Stimulated activated effector memory CD8-positive, alpha-beta T cell treated with anti-CD3 and anti-CD28 coated beads, Interleukin-12 subunit alpha, Interleukin-12 subunit beta, amount 100 ng/mL, for 72 hours (primary cell): ENCODE results near the gene DYNC2I2.
"Not testable (repeated sequence)": the region's sequence is repeated elsewhere in the genome, so short reads cannot be mapped to it uniquely, and the experiment has no call there.

Experiments used
- ATAC-seq: fragments of 150-1000 bp; cut with Tn5 transposase; 2 replicates; pipeline ENCODE4 v1.10.0; 2021
- DNase-seq, 2 donors: peaks; one replicate each; pipeline ENCODE4 v3.0.0; 2021 to 2022; ENCODE audit warnings: low spot score in 2 of 2
- H3K27ac Mint-ChIP-seq: one replicate; pipeline ENCODE4 v1.8.0; 2022; ENCODE audit warnings: mild to moderate bottlenecking, mixed read lengths
- H3K36me3 Mint-ChIP-seq: one replicate; pipeline ENCODE4 v1.8.0; 2022; ENCODE audit warnings: mild to moderate bottlenecking, mixed read lengths
- H3K4me1 Mint-ChIP-seq: one replicate; pipeline ENCODE4 v1.8.0; 2022; ENCODE audit warnings: mixed read lengths
- H3K4me3 Mint-ChIP-seq: one replicate; pipeline ENCODE4 v1.8.0; 2022; ENCODE audit warnings: mild to moderate bottlenecking, mixed read lengths
- H3K9me3 Mint-ChIP-seq: one replicate; pipeline ENCODE4 v1.8.0; 2022; ENCODE audit warnings: mixed read lengths

Gene DYNC2I2

DNA sequence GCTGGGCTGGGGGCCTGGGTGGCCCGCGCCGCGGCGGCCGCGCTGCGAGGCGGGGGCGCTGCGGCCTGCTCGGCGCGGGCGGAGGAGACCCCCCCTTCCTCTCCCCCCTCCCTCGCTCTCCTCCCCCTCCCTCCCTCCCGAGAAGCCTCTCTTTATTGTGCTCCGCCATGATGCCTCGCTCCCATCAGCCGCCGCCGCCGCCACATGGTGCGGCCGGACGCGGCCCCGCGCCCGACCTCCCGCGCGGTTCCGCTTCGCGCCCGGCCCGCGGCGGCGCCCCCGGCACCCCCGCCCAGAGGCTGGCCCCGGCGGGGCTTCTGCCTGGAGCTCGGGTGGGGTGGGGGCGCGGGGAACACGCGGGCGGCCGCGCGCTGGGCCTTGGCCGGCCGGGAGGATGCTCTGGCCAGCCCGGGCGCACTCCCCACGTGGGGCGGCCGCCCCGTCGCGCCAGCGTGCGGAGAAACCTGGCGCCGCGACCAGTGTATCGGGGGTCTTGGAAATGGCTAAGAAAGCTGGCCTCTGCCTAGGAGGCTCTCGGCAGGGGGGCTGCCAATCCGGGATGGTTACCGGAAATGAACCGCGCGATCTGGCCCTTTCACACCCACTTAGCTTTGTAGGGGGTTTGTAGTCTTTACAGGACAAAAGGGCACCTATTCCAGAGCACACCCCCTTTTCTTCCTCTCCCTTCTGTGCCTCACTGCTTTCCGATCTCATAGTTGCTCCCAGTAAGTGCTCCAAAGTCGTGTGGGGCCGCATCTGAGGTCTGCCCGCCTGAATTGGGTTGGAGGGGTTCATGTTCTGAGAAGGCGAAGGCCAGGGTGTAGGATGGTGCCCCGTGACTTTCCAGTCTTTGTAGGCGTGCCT lies 33.4 kb upstream of the DYNC2I2 start:
- ATAC-seq (peak; percentile 1), DNase-seq (no peak)
- Mint-ChIP-seq H3K36me3 (peaks cover 70% of the 10 kb centered on the region), H3K9me3 (no peaks in the 10 kb centered on the region), H3K4me3 (peak overlapping the region; percentile 97), H3K4me1 (peaks cover 45% of the 10 kb centered on the region), H3K27ac (peak overlapping the region; percentile 93)

GRCh38 chr9:128689293-128689774 lies 32.7 kb upstream of the DYNC2I2 start:
- ATAC-seq (peak; percentile 1), DNase-seq (no peak)
- H3K9me3 Mint-ChIP-seq, result no peaks in the 10 kb centered on the region
- H3K27ac Mint-ChIP-seq, result peak overlapping the region; percentile 89
- peaks cover 70% of the 10 kb centered on the region for H3K36me3 Mint-ChIP-seq
- peaks cover 52% of the 10 kb centered on the region for H3K4me1 Mint-ChIP-seq
- peak overlapping the region; percentile 97 for H3K4me3 Mint-ChIP-seq

- Mint-ChIP-seq H3K36me3 (peaks cover 69% of the 10 kb centered on the region), H3K4me1 (peaks cover 53% of the 10 kb centered on the region), H3K27ac (peak within 1 kb of the TSS; percentile 93), H3K4me3 (peak within 1 kb of the TSS; percentile 97), H3K9me3 (no peaks in the 10 kb centered on the region)
- peak; percentile 82 for ATAC-seq
- DNase-seq, result peak; percentile 93 to 95
Measured at GRCh38 chr9:128688501-128689292, 32.0 kb upstream of the DYNC2I2 start, which contains the start of gene SET. SET (plus strand) TSS chr9:128689222; CDS start chr9:128689583, 361 bp downstream.

DNA sequence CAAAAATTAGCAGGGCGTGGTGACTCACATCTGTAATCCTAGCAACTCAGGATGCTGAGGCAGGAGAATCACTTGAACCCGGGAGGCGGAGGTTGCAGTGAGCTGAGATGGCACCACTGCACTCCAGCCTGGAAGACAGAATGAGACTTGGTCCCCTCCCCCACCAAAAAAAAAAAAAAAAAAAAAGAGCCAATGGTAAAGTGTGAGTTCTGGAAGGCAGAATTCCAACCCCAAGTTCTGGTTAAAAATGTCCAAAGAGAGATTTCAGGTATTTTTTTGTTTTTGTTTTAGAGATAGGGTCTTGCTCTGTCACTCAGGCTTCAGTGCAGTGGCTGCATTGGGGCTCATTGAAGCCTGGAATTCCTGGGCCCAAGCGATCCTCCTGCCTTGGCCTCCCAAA lies 30.8 kb upstream of the DYNC2I2 start:
- peaks cover 63% of the 10 kb centered on the region for H3K36me3 Mint-ChIP-seq
- DNase-seq (no peak), ATAC-seq (no peak)
- peaks cover 53% of the 10 kb centered on the region for H3K4me1 Mint-ChIP-seq
- H3K4me3 Mint-ChIP-seq, result peak overlapping the region; percentile 97
- H3K27ac Mint-ChIP-seq, result peak overlapping the region; percentile 89
- no peaks in the 10 kb centered on the region for H3K9me3 Mint-ChIP-seq

DNA sequence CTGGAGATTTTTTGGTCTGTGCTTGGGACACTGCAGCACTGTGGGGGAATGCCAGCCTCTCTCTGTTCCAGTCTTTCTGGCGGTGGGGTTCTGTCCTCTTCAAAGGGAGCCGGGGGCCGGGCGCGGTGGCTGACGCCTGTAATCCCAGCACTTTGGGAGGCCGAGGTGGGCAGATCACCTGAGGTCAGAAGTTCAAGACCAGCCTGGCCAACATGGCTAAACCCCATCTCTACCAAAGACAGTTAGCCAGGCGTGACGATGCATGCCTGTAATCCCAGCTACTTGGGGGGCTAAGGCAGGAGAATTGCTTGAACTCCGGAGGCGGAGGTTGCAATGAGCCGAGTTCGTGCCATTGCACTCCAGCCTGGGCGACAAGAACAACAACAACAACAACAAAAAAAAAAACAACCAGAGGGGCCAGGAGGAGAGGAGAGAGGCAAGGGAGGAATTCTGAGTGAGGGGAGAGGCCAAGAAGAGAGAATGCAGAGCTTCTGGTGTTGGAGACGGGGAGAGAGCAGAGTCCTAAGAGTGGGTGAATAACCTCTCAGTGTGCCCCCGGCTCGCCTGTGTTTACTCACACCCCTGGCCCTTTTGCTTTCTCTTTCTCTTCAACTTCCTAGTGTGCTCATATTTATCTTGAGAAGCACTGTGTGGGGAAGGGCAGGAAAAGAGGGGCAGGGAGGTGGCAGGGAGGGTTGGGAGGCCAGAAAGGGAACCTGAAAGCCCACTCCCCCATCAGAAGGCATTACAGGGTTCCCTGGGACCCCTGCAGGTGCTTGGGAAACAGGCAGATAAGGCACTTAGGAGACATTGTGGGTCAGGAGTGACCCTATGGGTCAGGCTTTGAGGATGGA lies 29.2 kb upstream of the DYNC2I2 start:
- peaks cover 47% of the 10 kb centered on the region for H3K36me3 Mint-ChIP-seq
- DNase-seq, result peak in 1 of 2 donors; percentile 62
- H3K27ac Mint-ChIP-seq, result peak overlapping the region; percentile 97
- H3K4me3 Mint-ChIP-seq, result peak overlapping the region; percentile 97
- peak; percentile 43 for ATAC-seq
- peaks cover 48% of the 10 kb centered on the region for H3K4me1 Mint-ChIP-seq
- no peaks in the 10 kb centered on the region for H3K9me3 Mint-ChIP-seq

GRCh38 chr9:128684325-128685199 lies 27.9 kb upstream of the DYNC2I2 start:
- H3K4me3 Mint-ChIP-seq, result peak overlapping the region; percentile 97
- no peaks in the 10 kb centered on the region for H3K9me3 Mint-ChIP-seq
- H3K27ac Mint-ChIP-seq, result peak overlapping the region; percentile 97
- DNase-seq (peak; percentile 60 to 89), ATAC-seq (peak; percentile 67)
- H3K36me3 Mint-ChIP-seq, result peaks cover 39% of the 10 kb centered on the region
- peaks cover 48% of the 10 kb centered on the region for H3K4me1 Mint-ChIP-seq

DNA sequence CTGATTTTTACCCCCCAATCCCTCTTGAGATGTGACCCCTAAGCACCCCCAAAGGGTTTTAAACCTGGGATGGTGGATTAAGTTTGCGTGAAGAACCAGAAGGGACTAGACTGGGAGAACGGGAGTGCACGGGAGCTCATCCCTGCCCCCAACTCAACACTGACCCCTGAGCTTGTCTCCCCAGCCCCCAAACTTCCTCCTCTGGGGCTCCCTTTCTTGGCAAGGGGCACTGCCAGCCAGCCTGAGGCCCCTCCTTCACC lies 27.3 kb upstream of the DYNC2I2 start:
- DNase-seq, result no peak
- H3K4me1 Mint-ChIP-seq, result peaks cover 48% of the 10 kb centered on the region
- no peaks in the 10 kb centered on the region for H3K9me3 Mint-ChIP-seq

GRCh38 chr9:128683340-128684064 lies 26.9 kb upstream of the DYNC2I2 start:
- H3K4me3 Mint-ChIP-seq, result peak overlapping the region; percentile 97
- ATAC-seq, result peak; percentile 55
- peak in 1 of 2 donors; percentile 73 for DNase-seq
- peaks cover 41% of the 10 kb centered on the region for H3K36me3 Mint-ChIP-seq
- H3K9me3 Mint-ChIP-seq, result no peaks in the 10 kb centered on the region
- peaks cover 48% of the 10 kb centered on the region for H3K4me1 Mint-ChIP-seq
- H3K27ac Mint-ChIP-seq, result peak overlapping the region; percentile 97

More for the DNA sequence above, 27.3 kb upstream of the DYNC2I2 start:
- ATAC-seq, result no peak
- Mint-ChIP-seq H3K4me3 (peak overlapping the region; percentile 97), H3K36me3 (peaks cover 39% of the 10 kb centered on the region), H3K27ac (peak overlapping the region; percentile 97)

- Mint-ChIP-seq H3K36me3 (peaks cover 19% of the 10 kb centered on the region), H3K4me1 (peaks cover 6% of the 10 kb centered on the region), H3K9me3 (no peaks in the 10 kb centered on the region), H3K27ac (no peak overlapping the region), H3K4me3 (no peak overlapping the region)
- DNase-seq (no peak), ATAC-seq (no peak)
Measured at GRCh38 chr9:128677794-128678193, 21.1 kb upstream of the DYNC2I2 start.

GRCh38 chr9:128675382-128675781 lies 18.7 kb upstream of the DYNC2I2 start:
- Mint-ChIP-seq H3K9me3 (no peaks in the 10 kb centered on the region), H3K4me3 (no peak overlapping the region), H3K27ac (peak overlapping the region; percentile 40), H3K4me1 (no peaks in the 10 kb centered on the region), H3K36me3 (peaks cover 19% of the 10 kb centered on the region)
- DNase-seq (no peak), ATAC-seq (no peak)

DNA sequence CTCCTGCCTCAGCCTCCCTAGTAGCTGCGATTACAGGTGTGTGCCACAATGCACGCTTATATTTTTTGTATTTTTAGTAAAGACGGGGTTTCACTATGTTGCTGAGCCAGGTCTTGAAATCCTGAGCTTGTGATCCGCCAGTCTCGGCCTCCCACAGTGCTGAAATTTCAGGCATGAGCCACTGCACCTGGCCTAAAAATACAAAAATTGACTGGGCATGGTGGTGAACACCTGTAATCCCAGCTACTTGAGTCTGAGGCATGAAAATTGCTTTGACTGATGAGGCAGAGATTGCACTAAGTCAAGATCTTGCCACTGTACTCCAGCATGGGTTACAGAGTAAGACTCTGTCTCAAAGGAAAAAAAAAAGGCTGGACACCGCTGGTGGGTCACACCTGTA lies 13.1 kb upstream of the DYNC2I2 start:
- Mint-ChIP-seq H3K9me3 (no peaks in the 10 kb centered on the region), H3K4me3 (no peak overlapping the region), H3K36me3 (no peaks in the 10 kb centered on the region), H3K27ac (no peak overlapping the region), H3K4me1 (no peaks in the 10 kb centered on the region)
- no peak for DNase-seq
- no peak for ATAC-seq

GRCh38 chr9:128666481-128666941 lies 9.9 kb upstream of the DYNC2I2 start:
- ATAC-seq, H3K9me3 Mint-ChIP-seq, DNase-seq, H3K4me3 Mint-ChIP-seq, H3K36me3 Mint-ChIP-seq, H3K4me1 Mint-ChIP-seq, H3K27ac Mint-ChIP-seq: not testable (repeated sequence)

DNA sequence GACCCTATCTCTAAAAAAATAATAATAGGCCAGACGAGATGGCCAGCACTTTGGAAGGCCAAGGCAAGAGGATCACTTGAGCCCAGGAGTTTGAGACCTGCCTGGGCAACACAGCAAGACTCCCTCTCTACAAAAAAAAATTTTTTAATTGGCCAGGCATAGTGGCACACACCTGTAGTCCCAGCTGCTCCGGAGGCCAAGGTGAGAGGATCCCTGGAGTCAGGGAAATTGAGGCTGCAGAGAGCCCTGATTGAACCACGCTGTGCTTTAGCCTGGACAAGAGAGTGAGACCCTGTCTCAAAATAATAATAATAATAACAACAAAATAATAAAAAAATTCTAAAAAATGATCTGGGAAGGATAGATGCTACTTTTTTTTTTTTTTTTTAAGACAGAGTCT lies 1.1 kb upstream of the DYNC2I2 start:
- DNase-seq (no peak), ATAC-seq (no peak)
- Mint-ChIP-seq H3K9me3 (no peaks in the 10 kb centered on the region), H3K36me3 (no peaks in the 10 kb centered on the region), H3K27ac (peak overlapping the region; percentile 100), H3K4me1 (no peaks in the 10 kb centered on the region), H3K4me3 (peak overlapping the region; percentile 78)
